HG03571 (cell line): ENCODE results near the gene GREB1L.
"Not testable (repeated sequence)": the region's sequence is repeated elsewhere in the genome, so short reads cannot be mapped to it uniquely, and the experiment has no call there.

ENCODE experiments used
- ATAC-seq: cut with Tn5 transposase; IDR thresholded peaks from one replicate; pipeline ENCODE4 v1.9.1; 2021; ENCODE audit not compliant: unreplicated experiment

Gene GREB1L

GRCh38 chr18:21262979-21263378, 20.9 kb downstream of the GREB1L start:
- no peak for ATAC-seq

- ATAC-seq = no peak
Observed at GRCh38 chr18:21264651-21265050, 22.6 kb downstream of the GREB1L start.

- ATAC-seq = no peak
Observed at GRCh38 chr18:21265971-21266673, 24.1 kb downstream of the GREB1L start.

- no peak for ATAC-seq
Observed at GRCh38 chr18:21267400-21267799, 25.4 kb downstream of the GREB1L start.

GRCh38 chr18:21269349-21269748, 27.3 kb downstream of the GREB1L start:
- ATAC-seq = no peak

- no peak for ATAC-seq
Observed at GRCh38 chr18:21270453-21270852, 28.4 kb downstream of the GREB1L start.

GRCh38 chr18:21272016-21272579, 30.1 kb downstream of the GREB1L start:
- ATAC-seq = no peak

- ATAC-seq = no peak
Observed at GRCh38 chr18:21273568-21273967, 31.5 kb downstream of the GREB1L start.

GRCh38 chr18:21275645-21276044, 33.6 kb downstream of the GREB1L start:
- no peak for ATAC-seq

- no peak for ATAC-seq
Observed at GRCh38 chr18:21277578-21277977, 35.5 kb downstream of the GREB1L start.

GRCh38 chr18:21278218-21278617, 36.2 kb downstream of the GREB1L start:
- not testable (repeated sequence) for ATAC-seq

- ATAC-seq = no peak
Observed at GRCh38 chr18:21281603-21282002, 39.6 kb downstream of the GREB1L start.

GRCh38 chr18:21284540-21284939, 42.5 kb downstream of the GREB1L start:
- no peak for ATAC-seq

- ATAC-seq = no peak
Observed at GRCh38 chr18:21289827-21290226, 47.8 kb downstream of the GREB1L start.

- no peak for ATAC-seq
Observed at GRCh38 chr18:21291106-21291505, 49.1 kb downstream of the GREB1L start.

GRCh38 chr18:21293479-21293878, 51.4 kb downstream of the GREB1L start:
- ATAC-seq = no peak

- ATAC-seq = no peak
Observed at GRCh38 chr18:21295101-21295500, 53.1 kb downstream of the GREB1L start.

GRCh38 chr18:21296045-21296444, 54.0 kb downstream of the GREB1L start:
- ATAC-seq = no peak

GRCh38 chr18:21298351-21298750, 56.3 kb downstream of the GREB1L start:
- no peak for ATAC-seq

- no peak for ATAC-seq
Observed at GRCh38 chr18:21300035-21300907, 58.2 kb downstream of the GREB1L start.

GRCh38 chr18:21300908-21301200, 58.8 kb downstream of the GREB1L start:
- no peak for ATAC-seq

- no peak for ATAC-seq
Observed at GRCh38 chr18:21303445-21303844, 61.4 kb downstream of the GREB1L start.
